HepG2 (cell line): Measurements from ENCODE around the gene IRAK4.

Source experiments
- DPF2 ChIP-seq: sonication (generic); formaldehyde crosslinking; IDR thresholded peaks from 2 replicates; pipeline ENCODE4 v1.4.0; 2020; ENCODE audit warnings: mild to moderate bottlenecking, low read depth, missing genetic modification reagents, borderline replicate concordance
- EP300 ChIP-seq, 3 experiments: sonication (generic) in 1 of 3; formaldehyde crosslinking in 1 of 3; IDR thresholded peaks; 2 replicates each; pipeline versions ENCODE4 v1.5.1 to v1.6.1; 2011 to 2020; ENCODE audit warnings: low read depth in 2 of 3, low read length in 2 of 3, borderline replicate concordance in 1 of 3, improper control_type of control experiment in 1 of 3, mild to moderate bottlenecking in 1 of 3, missing genetic modification reagents in 1 of 3, moderate library complexity in 1 of 3
- ESRRA ChIP-seq: sonication (generic); formaldehyde crosslinking; IDR thresholded peaks from 2 replicates; pipeline ENCODE4 v1.5.1; 2020; ENCODE audit warnings: mild to moderate bottlenecking, low read depth, missing genetic modification reagents
- EZH2 ChIP-seq: conservative IDR thresholded peaks from 2 replicates; pipeline ENCODE4 v1.6.1; 2012; ENCODE audit warnings: mild to moderate bottlenecking, low read depth, low read length, moderate library complexity
- FOSL2 ChIP-seq: sonication (generic); formaldehyde crosslinking; IDR thresholded peaks from 2 replicates; pipeline ENCODE4 v1.4.0; 2020; ENCODE audit warnings: missing genetic modification reagents
- FOXP4 ChIP-seq: sonication (generic); formaldehyde crosslinking; IDR thresholded peaks from 2 replicates; pipeline ENCODE4 v1.4.0; 2020; ENCODE audit warnings: missing genetic modification reagents
- IKZF1 ChIP-seq: fragments of 450-650 bp; IDR thresholded peaks from 2 replicates; pipeline ENCODE4 v1.7.1; 2016
- JUNB ChIP-seq: sonication (generic); formaldehyde crosslinking; IDR thresholded peaks from 2 replicates; pipeline ENCODE4 v1.8.0; 2022; ENCODE audit warnings: missing genetic modification reagents, mild to moderate bottlenecking, borderline replicate concordance
- MED1 ChIP-seq: sonication (generic); formaldehyde crosslinking; IDR thresholded peaks from 2 replicates; pipeline ENCODE4 v1.4.0; 2020; ENCODE audit warnings: missing genetic modification reagents
- POLR2A ChIP-seq, 2 experiments: IDR thresholded peaks; 2 replicates each; pipeline ENCODE4 v1.6.1; 2011; ENCODE audit warnings: low read depth in 2 of 2, low read length in 2 of 2, mild to moderate bottlenecking in 1 of 2, moderate library complexity in 1 of 2; ENCODE audit not compliant: insufficient read depth in 1 of 2
- RBM22 ChIP-seq: fragments of 200-400 bp; formaldehyde crosslinking; optimal IDR thresholded peaks from 2 replicates; pipeline ENCODE3; 2017; ENCODE audit warnings: mild to moderate bottlenecking, low read length, moderate library complexity
- TBP ChIP-seq: sonication (generic); formaldehyde crosslinking; IDR thresholded peaks from 2 replicates; pipeline ENCODE4 v1.5.0; 2020; ENCODE audit warnings: missing genetic modification reagents
- ZNF704 ChIP-seq: sonication (generic); formaldehyde crosslinking; IDR thresholded peaks from 2 replicates; pipeline ENCODE4 v1.8.1; 2023; ENCODE audit warnings: mild to moderate bottlenecking, inconsistent platforms, moderate library complexity, missing genetic modification reagents, borderline replicate concordance
- TF ChIP-seq, protein P1 (sequence below): sonication (generic); formaldehyde crosslinking; IDR thresholded peaks from 2 replicates; pipeline ENCODE4 v1.5.0; 2020; ENCODE audit warnings: mild to moderate bottlenecking, missing genetic modification reagents, moderate library complexity

DNA sequence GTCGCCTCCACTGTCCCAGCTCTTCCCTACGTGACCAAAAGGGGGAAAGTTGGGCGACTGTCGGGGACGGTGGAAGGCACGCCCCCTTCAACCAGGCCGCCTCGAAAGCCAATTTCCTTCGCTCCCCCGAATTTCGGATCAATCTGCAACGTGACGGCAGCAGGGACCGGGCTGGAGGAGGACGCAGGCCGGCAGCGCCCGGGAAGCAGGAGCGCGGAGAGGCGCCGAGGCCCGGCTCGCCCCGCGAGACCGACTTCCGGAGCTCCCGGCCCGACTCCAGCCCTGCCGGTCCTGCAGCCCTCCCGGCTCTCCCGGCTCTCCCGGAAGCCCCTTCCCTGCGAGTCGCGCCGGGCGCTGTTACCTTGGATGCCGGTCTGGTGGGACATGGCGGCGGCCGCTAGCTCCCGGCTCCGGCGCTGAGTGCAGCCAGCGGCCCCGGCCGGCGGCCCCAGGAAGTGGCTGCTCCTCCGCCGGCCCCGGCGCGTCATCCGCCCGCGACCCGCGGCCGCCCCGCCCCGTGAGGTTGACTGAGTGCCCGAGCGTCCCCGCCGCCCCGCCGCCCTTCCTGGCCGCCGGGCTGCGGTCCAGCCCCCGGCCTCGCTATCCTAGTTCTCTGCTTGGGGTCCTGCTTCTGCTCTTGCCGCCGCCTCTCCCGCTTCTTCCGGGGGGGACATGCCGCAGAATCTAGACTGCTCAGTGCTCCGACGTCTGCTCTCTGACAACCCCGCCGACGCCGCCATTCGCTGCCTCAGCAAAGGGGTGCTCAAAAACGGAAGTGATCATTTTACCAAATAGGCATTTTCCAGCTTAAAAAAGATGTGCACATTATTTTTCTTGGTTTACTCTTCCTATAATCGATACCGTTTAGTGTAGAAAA lies 47.3 kb downstream of the IRAK4 start, which contains the start of gene TWF1:
- TF ChIP-seq JUNB: no peak
- no peak; the same call in 1 of the 2 replicates for TF ChIP-seq ZNF704 (CRISPR knock-in tag)
- TF ChIP-seq TBP (CRISPR knock-in tag): no peak
- no peak for TF ChIP-seq FOXP4 (CRISPR knock-in tag)
- TF ChIP-seq, protein P1, sequence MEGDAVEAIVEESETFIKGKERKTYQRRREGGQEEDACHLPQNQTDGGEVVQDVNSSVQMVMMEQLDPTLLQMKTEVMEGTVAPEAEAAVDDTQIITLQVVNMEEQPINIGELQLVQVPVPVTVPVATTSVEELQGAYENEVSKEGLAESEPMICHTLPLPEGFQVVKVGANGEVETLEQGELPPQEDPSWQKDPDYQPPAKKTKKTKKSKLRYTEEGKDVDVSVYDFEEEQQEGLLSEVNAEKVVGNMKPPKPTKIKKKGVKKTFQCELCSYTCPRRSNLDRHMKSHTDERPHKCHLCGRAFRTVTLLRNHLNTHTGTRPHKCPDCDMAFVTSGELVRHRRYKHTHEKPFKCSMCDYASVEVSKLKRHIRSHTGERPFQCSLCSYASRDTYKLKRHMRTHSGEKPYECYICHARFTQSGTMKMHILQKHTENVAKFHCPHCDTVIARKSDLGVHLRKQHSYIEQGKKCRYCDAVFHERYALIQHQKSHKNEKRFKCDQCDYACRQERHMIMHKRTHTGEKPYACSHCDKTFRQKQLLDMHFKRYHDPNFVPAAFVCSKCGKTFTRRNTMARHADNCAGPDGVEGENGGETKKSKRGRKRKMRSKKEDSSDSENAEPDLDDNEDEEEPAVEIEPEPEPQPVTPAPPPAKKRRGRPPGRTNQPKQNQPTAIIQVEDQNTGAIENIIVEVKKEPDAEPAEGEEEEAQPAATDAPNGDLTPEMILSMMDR (CRISPR knock-in tag): no peak; the same call in 1 of the 2 replicates
- TF ChIP-seq EZH2: no peak
- TF ChIP-seq POLR2A (IDR thresholded peaks at IDR 0.05; ENCODE audit: insufficient read depth in 1 of 2, low read depth in 2 of 2, low read length in 2 of 2): peak; percentile 67 to 81
- no peak for TF ChIP-seq IKZF1
- peak; percentile 6; the same call in 1 of the 2 replicates for TF ChIP-seq FOSL2
- TF ChIP-seq MED1 (CRISPR knock-in tag): 0 out of 2 replicates have a peak, but pooled peaks have one; percentile 30
- TF ChIP-seq RBM22: no peak
- TF ChIP-seq DPF2 (CRISPR knock-in tag): no peak
- no peak for TF ChIP-seq ESRRA
- no peak for TF ChIP-seq EP300 (IDR thresholded peaks at IDR 0.05; ENCODE audit: low read depth in 2 of 2, low read length in 2 of 2)
- no peak for TF ChIP-seq EP300 (CRISPR knock-in tag; IDR thresholded peaks at IDR 0.05; ENCODE audit: borderline replicate concordance)
